NCI-H774 (cell line): ENCODE results near the gene ANGPTL4.
"Not testable (repeated sequence)": the region's sequence is repeated elsewhere in the genome, so short reads cannot be mapped to it uniquely, and the experiment has no call there.

Experiments
- DNase-seq: peaks from one replicate; lab custom pipeline; 2025; lab: John Stamatoyannopoulos, UW

Gene ANGPTL4, protein sequence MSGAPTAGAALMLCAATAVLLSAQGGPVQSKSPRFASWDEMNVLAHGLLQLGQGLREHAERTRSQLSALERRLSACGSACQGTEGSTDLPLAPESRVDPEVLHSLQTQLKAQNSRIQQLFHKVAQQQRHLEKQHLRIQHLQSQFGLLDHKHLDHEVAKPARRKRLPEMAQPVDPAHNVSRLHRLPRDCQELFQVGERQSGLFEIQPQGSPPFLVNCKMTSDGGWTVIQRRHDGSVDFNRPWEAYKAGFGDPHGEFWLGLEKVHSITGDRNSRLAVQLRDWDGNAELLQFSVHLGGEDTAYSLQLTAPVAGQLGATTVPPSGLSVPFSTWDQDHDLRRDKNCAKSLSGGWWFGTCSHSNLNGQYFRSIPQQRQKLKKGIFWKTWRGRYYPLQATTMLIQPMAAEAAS

DNA sequence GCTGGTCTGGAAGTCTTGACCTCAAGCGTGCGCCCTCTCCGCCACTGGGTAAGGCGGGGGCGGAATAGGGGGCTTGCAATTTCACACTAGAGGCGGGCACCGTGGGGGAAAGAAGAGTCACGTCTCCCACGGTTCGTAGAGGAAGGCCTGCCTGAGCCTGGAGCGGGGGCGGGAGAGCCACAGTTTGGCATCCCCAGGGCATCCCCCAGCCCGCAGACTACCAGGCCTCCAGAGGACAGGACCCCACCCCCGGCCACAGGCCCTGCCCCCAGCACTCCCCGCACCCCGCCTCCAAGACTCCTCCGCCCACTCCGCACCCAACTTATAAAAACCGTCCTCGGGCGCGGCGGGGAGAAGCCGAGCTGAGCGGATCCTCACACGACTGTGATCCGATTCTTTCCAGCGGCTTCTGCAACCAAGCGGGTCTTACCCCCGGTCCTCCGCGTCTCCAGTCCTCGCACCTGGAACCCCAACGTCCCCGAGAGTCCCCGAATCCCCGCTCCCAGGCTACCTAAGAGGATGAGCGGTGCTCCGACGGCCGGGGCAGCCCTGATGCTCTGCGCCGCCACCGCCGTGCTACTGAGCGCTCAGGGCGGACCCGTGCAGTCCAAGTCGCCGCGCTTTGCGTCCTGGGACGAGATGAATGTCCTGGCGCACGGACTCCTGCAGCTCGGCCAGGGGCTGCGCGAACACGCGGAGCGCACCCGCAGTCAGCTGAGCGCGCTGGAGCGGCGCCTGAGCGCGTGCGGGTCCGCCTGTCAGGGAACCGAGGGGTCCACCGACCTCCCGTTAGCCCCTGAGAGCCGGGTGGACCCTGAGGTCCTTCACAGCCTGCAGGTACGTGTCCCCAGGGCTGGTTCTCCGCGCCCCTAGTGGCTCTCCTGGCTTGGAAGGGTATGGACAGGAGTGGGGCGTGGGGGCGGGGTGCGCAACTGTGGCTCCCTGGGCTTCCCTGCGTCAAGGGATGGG, at the start of gene ANGPTL4:
Gene ANGPTL4, plus strand, starts transcription at position 353 of the 969 bp plus-strand sequence. Its CDS starts 167 bp downstream, at position 520.
- peak; percentile 13 for DNase-seq

DNA sequence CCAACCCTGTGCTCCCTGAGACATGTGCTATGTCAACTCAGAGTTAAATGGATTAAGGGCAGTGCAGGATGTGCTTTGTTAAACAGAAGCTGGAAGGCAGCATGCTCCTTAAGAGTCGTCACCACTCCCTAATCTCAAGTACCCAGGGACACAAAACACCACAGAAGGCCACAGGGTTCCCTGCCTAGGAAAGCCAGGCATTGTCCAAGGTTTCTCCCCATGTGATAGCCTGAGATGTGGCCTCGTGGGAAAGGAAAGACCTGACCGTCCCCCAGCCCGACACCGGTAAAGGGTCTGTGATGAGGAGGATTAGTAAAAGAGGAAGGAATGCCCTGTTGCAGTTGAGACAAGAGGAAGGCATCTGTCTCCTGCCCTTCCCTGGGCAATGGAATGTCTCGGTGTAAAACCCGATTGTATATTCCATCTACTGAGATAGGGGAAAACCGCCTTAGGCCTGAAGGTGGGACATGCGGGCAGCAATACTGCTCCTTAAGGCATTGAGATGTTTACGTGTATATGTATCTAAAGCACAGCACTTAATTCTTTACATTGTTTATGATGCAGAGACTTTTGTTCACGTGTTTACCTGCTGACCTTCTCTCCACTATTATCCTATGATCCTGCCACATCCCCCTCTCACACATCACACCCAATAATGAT, 48.8 kb upstream of the ANGPTL4 start:
- not testable (repeated sequence) for DNase-seq

DNA sequence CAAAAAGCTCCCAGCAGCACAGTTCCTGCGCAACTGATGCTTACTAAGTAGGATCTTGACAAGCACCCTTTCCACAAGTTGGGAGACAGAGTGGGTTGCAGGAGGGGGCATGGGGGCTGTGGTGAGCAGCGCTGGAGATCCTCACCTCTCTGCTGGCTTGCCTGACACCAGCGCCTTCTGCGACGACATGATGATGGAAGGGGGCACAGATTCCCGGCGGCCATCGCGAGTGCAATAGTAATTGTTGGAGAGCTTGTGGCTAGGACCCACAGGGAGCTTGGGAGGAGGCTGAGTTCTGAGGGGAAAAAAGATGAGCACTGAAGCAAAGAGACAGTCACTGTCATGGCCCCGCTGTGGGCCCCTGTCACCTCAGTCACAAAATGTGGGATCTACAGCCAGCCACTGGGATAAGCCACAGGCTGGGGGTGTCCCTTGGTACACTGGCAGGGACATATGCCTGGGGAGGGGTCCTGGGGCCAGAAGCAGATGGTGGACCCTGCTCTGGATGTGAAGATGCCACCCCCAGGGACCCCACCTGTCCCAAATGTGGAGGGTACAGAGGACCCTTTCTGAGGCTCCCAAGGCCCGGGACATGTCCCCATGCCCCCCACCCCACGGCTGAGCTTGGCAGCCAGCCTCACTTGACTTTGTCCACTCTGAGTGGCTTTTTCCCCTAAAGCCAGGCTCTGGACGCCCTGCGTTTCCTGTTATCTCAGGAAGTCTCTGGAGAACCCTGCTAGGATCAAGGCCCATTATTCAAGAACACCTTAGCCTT, 47.4 kb upstream of the ANGPTL4 start:
- no peak for DNase-seq

DNA sequence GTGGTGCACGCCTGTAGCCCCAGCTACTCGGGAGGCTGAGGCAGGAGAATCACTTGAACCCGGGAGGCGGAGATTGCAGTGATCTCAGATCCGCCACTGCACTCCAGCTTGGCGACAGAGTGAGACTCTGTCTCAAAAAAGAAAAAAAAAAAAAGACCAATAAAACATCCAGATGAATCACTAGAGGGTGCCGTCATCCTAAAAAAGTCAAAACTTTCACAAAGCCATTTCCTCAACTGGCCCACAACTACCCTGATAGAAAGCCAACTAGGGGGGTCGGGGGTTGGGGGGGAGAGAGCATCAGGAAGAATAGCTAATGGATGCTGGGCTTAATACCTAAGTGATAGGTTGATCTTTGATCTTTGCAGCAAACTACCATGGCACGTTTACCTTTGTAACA, 45.1 kb upstream of the ANGPTL4 start:
- not testable (repeated sequence) for DNase-seq

DNA sequence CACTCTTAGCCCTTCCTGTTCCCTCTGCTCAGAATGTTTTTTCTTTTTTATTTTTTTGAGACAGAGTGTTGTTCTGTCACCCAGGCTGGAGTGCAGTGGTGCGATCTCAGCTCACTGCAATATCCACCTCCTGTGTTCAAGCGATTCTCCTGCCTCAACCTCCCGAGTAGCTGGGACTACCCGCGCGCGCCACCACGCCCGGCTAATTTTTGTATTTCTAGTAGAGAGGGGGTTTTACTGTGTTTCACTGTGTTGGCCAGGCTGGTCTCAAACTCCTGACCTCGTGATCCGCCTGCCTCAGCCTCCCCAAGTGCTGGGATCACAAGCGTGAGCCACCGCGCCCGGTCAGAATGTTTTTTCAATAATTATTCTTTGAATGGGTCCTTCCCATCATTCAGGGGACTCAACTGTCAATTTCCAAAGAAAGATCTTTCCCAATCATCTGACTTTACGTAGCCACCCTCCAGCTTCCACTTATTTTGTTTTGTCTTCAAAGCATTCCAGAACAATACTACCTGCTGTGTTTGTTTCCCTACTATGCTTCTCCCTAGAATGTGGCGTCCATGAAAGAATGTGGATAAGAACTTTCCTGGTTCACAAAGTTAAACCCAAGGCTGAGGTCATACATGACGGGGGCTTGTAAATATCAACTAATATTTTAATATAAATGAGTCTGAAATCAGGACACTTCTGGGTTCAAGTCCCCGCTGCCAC, 44.0 kb upstream of the ANGPTL4 start:
- DNase-seq = no peak

DNA sequence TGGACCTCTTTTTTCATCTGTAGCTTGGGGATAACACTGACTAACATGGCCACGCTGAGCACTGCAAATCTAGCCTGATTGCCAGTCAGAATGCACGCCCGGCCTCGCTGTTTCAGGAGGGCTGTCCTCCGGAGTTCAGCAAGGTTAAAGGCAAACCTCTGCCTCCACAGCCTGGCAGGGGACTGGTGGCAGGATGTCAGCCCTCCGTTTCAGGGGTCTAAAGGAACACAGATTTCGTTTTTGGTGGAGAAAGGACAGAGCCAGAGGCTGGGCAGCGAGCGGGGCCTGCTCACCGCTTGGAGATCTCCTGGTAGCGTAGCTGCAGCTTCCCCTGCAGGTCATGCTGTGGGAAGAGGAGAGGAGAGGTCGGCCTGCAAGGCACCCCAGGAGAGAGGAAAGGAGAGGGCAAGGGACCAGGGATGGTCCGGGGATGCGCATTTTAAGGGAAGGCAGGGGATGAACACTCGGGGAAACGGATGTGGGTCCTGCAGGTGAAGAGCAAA, 43.3 kb upstream of the ANGPTL4 start:
- no peak for DNase-seq

DNA sequence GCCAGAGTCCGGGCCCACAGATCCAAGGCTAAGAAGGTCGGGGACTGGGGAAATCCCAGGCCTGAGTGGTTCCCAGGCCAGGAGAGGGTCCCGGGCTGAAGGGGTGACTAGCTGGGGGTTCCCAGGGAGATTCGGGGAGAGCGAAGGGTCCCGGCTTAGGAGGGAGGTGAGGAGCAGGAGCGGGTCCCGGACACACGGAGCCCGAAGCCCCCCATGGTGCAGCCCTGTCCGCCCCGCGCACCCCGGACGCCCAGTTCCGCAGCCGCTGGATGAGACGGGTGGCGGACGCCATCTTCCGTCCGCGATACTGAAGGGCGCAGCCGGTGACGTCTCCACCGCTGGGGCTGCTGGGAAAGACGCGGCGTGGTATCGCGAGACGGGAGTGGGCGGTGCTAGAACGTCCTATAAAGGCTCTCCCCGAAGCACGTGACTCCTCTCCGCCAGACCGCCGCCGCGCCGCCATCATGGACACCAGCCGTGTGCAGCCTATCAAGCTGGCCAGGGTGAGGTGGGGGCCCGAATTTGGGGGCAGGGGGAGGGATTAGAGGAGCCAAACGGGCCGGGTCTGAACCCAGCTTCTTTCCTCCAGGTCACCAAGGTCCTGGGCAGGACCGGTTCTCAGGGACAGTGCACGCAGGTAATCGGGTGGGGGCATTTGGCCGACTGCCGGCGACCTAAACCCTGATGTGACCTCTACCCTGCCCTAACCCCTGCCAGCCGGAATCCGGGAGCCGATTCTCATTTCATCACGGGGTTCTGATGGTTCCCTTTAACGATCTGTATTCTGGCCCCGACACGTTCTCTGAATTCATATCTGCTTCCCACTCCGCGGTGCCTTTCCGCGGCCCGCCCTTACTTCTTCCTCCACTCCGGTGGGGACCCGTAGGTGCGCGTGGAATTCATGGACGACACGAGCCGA, 42.6 kb upstream of the ANGPTL4 start, which contains the start of the genes NDUFA7 and RPS28:
Gene NDUFA7, minus strand, starts transcription at position 309 of the 919 bp plus-strand sequence. Its CDS starts 17 bp downstream, at position 292.
Gene RPS28, plus strand, starts transcription at position 430 of the 919 bp plus-strand sequence. Its CDS starts 35 bp downstream, at position 465.
- DNase-seq = peak; percentile 94

DNA sequence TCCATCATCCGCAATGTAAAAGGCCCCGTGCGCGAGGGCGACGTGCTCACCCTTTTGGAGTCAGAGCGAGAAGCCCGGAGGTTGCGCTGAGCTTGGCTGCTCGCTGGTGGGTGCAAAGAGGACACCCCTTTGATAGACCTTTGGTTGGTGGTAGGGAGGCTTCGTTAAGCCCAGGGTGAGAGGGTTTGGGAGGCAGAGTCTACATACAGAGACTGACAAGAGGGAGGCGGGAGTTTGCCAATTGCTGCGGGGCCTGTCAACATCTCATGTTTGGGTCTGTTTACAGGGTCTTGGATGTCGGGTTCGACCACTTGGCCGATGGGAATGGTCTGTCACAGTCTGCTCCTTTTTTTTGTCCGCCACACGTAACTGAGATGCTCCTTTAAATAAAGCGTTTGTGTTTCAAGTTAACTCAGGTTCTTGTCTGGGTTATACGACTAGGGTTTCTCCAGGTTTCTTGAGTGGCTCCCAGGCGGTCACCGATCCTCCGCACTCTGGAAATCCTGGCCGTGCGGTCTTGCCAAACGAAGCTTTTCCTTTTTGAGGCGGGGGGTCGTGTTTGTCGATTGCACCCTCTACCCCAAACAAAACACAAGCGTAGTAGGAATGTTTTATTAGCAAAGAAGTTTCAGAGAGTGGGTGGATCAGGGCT, 41.8 kb upstream of the ANGPTL4 start:
- DNase-seq = no peak

DNA sequence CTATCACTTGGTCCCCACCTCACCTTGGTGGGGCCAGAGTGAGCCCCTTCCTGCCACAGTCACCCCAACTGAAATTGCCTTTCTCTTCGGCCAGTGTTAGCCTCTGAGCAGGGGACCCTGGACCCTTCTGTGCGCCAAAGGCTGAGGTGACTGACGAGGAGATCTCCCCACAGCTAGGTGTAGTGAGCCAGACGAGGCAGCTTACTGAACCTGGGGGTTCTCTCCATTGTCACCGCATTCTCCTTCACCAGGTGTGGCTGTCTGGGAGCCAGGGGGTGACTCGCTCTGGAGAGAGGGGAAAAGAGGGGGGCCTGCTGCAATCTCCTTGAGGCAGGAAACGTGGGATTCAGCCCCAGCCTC, 41.3 kb upstream of the ANGPTL4 start:
- DNase-seq = no peak

DNA sequence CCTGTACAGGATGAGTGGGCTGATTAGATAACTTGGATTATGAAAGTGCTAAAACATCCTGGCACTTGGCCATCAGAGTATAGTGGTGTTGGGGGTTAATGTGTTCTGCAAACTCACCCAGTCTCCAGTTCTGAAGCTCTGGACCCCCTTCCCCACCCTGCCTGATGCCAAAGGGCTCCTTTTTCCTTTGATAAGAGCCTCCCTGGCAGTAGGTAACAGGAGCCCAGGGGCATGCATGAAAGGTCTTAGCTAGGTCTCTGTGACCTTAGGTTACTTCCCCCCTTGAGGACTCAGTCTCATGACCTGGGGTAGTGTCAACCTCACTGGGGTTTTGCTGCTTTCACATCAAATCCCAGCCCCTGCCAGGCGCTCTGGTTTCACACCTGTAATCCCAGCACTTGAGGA, 40.2 kb upstream of the ANGPTL4 start:
- no peak for DNase-seq

DNA sequence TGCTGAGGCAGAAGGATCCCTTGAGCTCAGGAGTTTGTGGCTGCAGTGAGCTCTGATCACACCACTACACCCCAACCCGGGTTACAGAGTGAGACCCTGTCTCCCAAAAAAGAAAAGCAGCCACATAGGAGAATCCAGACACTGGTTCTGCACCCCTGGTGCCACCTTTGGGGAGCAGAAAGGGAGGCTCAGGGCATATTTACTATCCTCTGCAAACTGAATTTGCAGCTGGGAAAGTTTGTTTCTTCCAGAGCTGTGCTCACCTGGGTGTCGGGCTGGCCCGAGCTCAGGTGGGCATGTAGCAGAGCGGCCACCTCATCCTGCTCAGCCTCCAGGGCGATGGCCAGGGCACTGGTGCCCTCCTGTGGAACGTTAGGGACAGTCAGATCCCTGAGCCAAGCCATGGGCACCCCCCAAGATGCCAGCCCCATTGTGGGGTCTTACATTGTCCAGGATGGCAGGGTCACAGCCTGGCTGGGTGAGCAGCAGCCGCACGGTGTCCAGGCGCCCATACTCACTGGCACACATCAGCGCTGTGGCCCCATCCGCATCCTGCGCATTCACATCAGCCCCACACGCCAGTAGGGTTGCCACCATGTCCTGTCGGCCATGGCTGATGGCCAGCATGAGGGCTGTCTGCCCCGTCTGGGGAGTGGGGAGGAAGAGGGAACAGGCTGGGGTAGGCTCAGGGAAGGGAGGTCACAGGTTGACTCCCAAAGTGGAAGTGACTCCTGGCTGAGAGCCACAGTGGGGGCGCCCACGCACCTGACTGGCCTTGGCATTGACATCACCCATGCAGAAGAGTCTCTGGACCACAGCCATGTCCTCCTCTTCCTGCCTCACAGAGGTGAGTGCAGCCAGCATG, 39.5 kb upstream of the ANGPTL4 start:
- DNase-seq = no peak

DNA sequence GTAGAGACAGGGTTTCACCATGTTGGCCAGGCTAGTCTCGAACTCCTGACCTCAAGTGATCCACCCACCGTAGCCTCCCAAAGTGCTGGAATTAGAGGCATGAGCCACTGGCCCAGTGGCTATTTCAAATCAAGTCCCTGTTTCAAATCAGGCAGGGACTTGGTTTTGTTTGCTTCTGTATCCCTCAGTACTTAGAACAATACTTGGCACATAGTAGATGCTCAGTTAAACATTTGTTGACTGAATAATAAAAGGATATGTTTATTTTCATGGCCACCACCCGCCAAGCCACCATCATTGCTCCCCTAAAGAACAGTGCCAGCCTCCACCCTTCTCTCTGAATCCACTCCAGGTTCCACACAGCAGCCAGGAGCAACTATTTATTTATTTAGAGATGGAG, 38.5 kb upstream of the ANGPTL4 start:
- DNase-seq = no peak

DNA sequence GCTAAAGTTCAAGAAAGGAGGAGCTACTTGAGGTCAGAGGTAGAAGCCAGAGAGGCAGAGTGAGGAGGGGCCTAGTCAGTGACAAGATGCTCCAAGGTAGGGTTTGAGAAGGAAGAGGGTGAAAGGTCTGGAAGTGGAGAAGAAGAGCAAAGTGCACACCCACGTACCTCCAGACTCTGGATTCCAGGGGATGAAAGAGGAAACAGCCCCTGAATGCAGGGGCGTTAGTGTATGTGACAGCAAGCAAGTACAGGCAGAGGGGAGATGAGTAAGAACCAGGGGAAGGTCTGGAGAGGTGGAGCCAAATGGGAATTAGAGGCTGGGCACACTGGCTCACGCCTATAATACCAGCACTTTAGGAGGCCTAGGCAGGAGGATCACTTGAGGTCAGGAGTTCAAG, 34.0 kb upstream of the ANGPTL4 start:
- no peak for DNase-seq

DNA sequence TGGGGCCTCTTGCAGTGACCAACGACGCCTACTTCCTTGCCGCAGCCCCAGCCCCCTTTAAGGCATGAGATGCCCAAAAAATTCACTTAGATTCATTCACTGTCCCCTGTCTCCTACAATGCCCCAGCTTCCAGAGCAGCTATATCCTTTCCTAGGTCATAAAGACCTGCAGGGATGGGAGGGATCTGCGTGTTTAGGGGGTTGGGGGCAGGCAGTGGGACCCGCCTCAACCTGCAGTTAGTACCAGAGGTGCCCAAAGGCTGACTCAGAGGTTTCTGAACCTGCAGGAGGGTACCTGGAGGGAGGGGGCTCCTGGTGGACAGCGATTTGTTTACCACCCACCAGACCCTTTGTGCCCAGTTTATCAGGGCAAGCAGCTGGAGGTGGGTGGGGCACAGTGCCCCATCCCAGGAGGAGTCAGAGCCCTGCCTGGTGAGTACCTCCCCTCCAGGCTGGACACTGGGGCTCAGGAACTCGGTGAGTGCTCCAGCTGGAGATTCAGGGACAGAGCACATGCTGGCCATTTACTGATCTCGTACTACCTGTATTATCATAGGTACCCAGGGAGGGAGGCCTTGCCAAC, 32.6 kb upstream of the ANGPTL4 start:
- DNase-seq = no peak

DNA sequence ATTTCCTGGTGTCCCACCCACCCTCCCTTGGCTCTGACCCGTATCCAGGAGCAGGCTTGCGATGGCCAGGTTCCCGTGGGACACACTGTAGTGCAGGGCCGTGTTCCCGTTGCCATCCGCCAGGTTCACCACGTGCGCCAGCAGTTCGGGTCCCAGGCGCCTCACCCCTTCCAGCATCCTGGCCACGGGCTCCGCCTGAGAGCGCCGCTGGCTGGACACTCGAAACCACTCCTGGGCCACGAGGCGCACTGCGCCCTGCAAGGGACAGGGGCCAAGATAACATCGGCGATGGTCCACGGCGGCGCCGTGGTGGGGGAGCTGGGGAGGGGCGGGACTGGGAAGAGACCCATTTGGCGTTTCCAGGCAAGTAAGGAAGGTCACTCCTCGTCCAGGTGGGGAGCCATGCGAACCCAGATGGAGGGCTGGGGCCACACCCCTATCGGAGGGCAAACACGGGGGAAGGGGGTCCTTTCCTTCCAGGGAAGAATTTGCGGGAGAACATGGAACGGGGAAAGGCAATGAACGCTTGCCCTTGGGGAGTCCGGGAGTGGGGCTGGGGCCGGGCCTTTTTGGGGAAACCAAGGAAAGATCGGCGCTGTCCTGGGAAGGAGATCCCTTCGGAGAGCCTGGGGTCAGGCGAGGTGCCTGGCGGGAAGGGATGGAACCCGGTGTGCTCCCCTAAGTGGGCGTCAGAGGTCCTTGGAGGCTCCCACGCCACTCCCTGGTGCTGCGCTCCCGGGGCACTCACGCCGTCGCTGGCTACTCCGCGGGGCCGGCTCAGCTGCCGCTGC, 30.8 kb upstream of the ANGPTL4 start:
- DNase-seq = no peak

DNA sequence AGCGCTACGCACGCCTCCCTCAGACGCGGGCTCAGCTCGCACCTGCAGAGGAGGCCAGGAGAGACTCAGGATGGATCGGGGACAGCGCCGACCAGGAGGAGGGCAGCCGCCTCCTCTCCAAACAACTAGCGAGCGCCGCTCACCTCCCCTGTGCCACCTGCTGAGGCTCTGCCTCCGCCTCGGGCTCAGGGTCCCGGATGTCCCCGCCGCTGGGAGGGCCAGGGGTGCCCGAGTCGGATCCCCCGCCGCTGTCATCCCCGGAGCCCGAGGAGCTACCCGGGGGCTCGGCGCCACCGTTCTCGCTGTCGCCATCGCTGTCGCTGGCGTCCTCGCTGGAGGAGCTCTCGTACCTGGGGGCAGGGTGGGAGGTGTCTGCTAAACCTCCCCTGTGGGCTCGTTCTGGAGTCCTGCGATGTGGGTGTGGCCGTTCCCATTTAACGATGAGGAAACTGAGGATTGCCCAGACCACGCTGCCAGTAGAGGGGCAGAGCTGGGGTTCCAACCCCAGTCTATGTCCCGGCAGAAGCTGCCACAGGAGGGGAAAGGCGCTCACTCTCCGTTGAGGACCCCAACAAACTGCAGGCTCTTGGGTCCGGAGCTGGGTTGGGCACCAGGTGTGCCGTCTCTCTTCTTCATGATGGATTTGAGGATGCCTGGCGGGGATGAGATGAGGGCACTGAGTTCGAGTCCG, 30.0 kb upstream of the ANGPTL4 start:
- no peak for DNase-seq
